GM21447 (cell line): ENCODE data around the gene SLC39A12.

ENCODE experiments used
- ATAC-seq: cut with Tn5 transposase; IDR thresholded peaks from one replicate; pipeline ENCODE4 v1.9.1; 2021; ENCODE audit not compliant: unreplicated experiment

The SLC39A12 gene

GRCh38 chr10:18044976-18045720, 93.4 kb downstream of the SLC39A12 start:
- no peak for ATAC-seq

DNA sequence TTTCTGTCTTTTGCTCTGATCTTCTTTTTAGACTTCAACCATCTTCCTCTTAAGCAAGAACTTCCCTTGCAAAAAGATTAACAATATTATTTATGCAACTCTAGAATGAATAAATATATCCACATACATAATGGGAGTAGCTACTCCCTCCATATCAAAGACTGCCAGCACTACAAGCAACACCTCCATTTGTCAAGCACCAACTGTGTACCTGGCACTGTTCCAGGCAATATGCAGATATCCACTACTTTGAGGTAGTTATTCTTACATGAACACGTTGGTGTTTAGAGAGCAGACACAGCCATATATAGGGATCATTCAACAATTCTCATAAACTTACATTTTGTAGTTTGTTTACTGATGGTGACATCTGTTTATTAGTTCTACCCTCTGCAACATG, 104.9 kb downstream of the SLC39A12 start:
- ATAC-seq = no peak

GRCh38 chr10:18059826-18060559, 108.3 kb downstream of the SLC39A12 start:
- ATAC-seq = no peak

GRCh38 chr10:18066947-18067346, 115.2 kb downstream of the SLC39A12 start:
- no peak for ATAC-seq

GRCh38 chr10:18068401-18068800, 116.7 kb downstream of the SLC39A12 start:
- ATAC-seq = no peak

- no peak for ATAC-seq
Measured at GRCh38 chr10:18071591-18071990, 119.9 kb downstream of the SLC39A12 start.

- ATAC-seq = no peak
Measured at GRCh38 chr10:18073314-18073713, 121.6 kb downstream of the SLC39A12 start.

GRCh38 chr10:18075881-18076280, 124.2 kb downstream of the SLC39A12 start:
- no peak for ATAC-seq

GRCh38 chr10:18079665-18080295, 128.1 kb downstream of the SLC39A12 start:
- no peak for ATAC-seq

- ATAC-seq = no peak
Measured at GRCh38 chr10:18082381-18082780, 130.7 kb downstream of the SLC39A12 start.

DNA sequence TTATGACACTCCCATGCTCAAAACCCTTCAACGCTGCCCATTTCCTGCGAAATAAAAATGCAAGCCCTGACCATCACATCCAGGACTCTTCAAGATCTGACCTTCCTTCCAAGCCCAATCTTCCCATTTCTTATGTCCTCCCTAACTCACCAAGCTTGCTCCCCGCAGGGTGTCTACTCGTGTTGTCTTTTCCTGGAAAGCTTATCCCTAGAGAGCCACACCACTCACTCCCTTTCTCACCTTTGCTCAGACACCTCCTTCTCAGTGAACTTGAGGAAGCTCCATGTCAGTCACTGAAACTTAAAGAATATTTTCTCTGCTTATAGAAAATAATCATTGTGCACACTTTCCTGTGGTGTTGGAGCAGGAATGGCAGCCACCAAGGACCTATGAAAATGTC, 134.1 kb downstream of the SLC39A12 start:
- ATAC-seq = no peak

GRCh38 chr10:18086746-18087145, 135.0 kb downstream of the SLC39A12 start:
- no peak for ATAC-seq

- no peak for ATAC-seq
Measured at GRCh38 chr10:18087355-18087754, 135.6 kb downstream of the SLC39A12 start.
